Measurements from ENCODE around the gene MSH5.

MSH5 gene

DNA sequence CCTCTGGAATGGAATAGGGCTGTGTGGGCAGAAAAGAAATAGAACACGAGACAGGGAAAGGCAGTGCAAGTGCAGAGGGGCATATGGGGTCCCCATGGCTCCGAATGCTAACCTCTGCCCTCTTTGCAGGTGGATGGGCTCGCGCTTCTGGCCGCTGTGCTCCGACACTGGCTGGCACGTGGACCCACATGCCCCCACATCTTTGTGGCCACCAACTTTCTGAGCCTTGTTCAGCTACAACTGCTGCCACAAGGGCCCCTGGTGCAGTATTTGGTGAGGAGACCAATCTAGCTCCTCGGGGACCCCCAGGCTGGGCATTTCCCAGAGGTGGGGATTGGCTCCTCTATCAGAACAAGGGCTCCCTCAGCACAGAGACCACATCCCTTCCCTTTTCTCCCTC is 21.5 kb downstream of the MSH5 start:
- DNase-seq, result no peak

DNA sequence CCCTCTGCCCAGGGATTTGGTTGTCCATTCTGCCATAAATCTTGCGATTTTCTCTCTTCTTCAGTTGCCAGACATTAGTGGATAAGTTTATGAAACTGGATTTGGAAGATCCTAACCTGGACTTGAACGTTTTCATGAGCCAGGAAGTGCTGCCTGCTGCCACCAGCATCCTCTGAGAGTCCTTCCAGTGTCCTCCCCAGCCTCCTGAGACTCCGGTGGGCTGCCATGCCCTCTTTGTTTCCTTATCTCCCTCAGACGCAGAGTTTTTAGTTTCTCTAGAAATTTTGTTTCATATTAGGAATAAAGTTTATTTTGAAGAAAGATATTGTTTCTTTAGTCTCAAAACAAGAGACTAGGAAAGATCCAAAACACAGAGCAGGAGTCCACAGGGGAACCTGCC is 22.6 kb downstream of the MSH5 start, which contains the start of gene SAPCD1:
SAPCD1 (plus strand) TSS at position 301 of the 400 bp plus-strand sequence. CDS start 399 bp downstream, outside the sequence.
- DNase-seq, result no peak

DNA sequence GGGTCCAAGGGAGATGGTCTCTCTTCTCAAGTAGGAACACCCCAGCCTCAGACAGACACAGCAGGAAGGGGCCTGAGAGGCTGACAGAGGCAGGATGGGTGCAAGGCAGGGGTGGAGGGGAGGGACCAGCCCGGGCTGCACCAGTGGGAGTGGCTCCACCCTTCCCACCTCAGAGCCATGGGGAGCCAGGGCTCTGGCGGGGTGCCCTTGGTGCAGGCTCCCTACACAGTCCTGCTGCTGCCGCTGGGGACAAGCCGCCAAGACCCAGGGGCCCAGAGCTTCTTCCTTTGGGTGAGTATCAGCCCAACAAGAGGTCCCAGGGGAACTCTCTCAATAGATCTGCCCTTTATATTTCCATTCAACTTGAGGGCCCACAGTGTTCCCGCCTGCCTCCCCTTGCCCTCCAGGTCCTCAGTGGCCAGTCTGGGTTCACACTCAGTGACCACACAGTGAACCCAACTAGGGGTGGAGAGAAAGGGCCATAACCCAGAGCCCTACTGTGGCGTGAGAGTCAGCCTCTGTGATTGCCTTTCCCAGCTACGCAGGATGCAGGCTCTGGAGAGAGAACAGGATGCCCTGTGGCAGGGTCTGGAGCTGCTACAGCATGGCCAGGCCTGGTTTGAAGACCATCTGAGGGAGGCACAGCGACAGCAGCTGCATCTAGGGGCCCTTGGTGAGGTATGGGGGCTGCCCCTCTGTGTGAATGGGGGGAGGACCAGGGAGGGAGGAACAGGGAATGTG is 23.2 kb downstream of the MSH5 start:
- no peak for DNase-seq

DNA sequence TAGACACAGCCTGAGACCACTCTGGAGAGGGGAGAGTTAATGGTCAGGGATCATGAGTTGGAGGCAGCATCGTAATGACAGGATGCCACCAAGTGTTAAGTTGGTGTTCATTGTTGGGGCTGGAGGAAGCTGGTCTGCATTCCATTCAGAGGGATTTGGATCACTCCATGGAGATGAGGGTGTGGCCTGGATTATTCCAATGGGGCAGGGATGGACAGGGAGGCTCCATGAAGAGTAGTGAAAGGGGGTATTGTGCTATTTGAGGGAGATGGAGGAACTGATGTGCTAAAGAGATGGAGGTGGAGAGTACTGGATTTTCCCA is 23.8 kb downstream of the MSH5 start:
- DNase-seq, result no peak

DNA sequence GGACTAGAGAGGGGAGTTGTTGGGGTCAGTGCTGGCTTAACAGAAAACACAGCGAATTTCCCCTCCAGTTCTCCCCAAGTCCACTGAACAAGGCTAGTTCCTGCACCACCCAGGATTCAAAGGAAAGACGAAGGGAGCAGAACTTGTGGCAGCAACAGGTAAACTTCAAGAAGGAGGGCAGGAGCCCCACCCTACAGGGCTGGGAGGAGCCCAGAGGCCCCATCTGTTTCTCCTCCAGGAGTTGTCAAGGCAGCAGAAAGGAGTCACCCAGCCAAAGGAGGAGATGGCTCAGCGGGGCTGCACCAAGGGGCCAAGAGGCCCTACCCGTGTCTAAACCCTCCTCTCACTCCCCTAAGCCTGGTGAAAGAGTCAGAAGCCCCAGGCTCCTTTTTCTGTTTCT is 24.4 kb downstream of the MSH5 start:
- DNase-seq, result no peak

DNA sequence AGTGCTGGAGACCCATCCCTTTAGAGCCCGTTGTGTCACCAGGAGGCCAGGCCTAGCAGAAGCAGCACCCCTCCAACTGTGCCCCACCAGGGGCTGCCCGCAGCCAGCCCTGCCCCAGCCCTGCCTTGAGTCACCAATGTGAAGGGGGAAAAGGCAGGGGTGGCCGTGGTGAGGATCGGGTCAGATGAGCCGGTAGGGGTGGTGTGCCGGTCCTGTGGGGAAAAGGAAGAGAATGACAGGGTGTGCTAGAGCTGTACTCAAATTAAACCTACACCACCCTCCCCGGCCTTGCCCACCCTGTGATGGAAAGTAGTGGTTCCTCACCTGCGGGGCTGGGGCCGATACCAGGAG is 25.7 kb downstream of the MSH5 start:
- no peak for DNase-seq

DNA sequence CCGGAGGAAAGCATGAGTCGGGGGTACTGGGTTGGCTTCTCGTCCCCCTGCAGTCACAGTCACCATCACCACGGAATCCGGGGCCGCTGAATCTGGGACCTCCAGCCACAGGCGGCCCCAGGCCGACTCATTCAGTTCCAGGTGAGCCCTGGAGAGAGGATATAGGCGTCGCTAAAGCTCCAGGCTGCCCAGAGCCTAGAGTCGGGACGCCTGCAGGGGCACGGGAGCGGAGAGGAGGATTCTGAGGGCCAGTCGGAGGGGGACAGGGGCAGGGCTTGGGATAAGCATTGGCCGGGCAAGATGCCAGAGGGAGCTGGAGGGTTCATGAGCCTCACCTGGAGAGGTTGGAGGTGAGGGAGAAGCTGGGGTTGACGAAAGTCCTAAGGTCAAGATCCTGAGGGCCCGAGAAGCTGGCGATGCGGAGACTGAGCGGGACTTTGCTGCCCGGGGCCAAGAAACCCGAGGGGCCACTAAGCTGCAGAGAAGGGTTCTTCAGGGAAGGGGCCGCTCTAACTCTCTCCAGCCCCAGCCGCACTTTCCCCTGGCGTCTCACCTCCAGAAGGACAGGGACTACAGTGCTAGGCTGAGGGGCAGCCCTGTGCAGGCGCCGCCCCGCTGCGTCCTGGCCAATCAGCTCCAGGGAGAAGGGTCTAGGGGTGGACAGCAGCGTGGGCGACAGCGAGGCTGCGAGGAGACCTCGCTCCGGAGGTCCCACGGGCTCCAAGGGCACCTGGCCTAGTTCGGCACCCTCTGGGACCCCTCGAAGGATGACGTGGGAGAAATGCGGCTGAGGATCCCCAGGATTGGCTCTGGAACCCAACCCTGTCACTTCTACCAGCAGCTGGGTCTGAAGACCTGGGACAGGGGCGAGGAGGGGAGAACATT is 26.3 kb downstream of the MSH5 start:
- DNase-seq, result no peak

DNA sequence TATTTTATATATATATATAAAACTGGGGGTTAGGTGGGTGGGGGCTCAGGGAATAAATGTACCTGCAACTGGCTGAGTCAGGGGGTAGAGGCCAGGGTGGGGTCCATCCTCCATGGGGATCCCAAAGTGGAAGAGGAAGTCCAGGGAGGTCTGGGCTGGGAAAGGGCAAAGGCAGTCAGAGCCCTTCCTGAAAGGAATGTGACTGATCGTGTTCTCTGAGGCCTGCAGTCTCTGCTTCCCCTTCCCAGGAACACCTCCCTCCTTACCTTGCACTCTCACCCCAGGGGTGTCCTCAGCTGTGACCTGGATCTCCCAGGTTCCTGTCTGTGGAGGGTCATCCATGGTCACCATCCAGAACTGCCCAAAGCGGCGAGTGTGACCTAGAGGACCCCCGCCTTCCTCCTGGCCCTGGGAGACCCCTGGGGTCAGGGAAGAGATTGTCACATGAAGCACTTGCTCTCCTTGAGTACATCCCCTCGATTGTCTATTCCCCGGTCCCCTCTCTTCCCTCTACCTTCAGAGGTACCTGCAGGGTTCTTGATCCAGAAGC is 27.4 kb downstream of the MSH5 start:
- DNase-seq, result no peak

DNA sequence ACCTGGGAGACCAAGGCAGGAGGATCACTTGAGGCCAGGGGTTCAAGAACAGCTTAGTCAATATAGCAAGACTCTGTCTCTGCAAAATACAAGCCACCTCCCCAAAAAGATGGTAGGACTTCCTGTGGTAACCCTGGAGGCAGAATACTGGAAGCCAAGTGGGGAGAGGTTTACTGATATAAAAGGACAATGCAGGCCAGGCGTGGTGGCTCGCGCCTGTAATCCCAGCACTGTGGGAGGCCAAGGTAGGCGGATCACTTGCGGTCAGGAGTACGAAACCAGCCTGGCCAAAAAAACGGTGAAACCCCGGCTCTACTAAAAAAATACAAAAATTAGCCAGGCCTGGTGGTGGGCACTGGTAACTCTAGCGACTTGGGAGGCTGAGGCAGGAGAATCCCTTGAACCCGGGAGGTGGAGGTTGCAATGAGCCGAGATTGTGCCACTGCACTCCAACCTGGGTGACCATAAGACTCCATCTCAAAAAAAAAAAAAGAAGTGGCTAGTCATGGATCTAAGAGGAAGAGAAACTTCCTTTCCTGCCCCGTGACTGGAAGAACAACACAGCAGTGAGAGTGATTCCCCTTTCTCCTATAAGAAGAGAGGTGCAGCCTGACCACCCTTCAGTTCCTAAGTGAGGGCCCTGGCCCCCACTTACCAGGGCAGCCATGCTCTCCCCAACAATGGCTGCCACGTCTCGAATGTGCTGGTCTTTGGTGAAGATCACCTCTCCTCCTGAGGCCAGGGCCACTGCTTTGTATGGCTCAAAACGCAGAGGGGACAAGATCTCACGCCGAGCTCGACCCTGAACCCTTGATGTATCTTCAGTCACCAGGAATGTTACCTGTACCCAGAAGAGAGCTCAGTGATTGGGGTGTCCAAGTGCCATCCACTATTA is 28.8 kb downstream of the MSH5 start:
- no peak for DNase-seq

DNA sequence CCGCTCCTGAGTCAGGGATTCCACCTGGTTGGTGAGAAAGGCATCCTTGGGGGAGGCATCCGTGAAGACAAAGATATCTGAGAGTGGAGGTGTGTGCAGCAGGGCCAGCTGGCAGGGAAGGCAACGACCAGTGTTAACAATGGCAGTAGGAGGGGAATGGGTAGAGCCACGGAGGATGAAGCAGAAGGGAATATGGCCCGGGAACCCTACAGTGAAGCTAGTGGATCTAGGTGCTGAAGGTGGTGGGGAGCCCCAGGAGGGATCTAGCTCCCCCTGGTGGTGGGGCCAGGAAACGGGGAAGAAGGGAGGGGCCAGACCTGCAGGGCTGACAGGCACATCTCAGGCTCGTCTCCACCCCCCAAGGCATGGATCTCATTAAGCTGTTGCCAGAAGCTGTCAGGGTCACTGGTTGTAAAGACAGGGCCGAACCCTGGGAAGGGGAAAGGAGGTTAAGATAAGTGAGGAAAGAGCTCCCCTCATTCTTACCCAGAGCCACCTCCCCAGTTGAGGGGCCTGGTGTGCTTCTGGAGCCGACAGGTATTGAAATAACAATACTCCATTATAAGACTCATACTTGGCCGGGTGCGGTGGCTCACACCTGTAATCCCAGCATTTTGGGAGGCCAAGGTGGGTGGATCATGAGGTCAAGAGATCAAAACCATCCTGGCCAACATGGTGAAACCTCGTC is 30.0 kb downstream of the MSH5 start:
- DNase-seq, result peak; percentile 73

DNA sequence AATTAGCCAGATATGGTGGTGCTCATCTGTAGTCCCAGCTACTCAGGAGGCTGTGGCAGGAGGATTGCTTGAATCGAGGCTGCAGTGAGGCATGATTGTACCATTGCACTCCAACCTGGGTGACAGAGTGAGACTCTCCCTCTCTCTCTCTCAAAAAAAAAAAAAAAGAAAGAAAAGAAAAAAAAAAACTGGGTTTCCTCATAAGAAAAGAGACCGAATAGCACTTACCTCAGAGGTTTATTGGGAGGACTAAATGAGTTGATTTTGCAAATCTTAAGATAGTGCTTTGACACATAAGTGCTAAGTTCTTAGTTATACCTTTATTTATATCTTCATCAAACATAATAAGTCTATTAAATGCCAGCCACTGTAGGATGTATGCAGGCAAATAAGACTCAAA is 31.1 kb downstream of the MSH5 start:
- no peak for DNase-seq

DNA sequence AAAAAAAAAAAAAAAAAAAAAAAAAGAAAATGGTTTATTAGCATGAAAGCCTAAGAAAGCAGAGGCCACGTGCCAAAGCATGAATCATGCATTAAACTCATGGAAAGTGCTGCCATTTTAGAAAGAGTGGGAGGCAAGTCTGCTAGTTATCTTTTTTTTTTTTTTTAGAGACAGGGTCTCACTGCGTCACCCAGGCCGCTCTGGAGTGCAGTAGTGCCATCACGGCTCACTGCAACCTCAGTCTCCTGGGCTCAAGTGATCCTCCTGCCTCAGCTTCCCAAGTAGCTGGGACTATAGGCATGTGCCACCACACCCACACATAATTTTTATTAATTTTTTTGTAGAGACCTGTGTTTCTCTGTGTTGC is 32.2 kb downstream of the MSH5 start:
- DNase-seq, result no peak

DNA sequence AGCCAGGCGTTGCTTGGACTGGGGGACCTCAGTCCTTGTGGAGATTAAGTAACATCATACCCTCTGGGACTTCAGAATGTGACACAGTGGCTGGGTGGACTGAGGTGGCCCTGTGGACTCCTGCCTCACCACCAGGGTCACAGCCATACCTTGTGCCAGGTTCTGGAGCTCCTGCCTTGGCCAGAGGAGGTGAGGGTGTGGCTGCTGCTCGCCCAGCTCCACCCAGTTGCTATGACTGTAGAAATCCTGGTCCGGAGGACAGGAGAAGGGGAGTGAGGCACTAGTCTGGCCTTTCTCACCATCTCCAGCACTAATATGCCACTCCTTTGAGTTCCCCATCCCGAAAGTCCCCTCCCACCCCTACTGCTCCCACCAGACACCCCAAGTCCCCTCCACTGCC is 35.4 kb downstream of the MSH5 start:
- no peak for DNase-seq

DNA sequence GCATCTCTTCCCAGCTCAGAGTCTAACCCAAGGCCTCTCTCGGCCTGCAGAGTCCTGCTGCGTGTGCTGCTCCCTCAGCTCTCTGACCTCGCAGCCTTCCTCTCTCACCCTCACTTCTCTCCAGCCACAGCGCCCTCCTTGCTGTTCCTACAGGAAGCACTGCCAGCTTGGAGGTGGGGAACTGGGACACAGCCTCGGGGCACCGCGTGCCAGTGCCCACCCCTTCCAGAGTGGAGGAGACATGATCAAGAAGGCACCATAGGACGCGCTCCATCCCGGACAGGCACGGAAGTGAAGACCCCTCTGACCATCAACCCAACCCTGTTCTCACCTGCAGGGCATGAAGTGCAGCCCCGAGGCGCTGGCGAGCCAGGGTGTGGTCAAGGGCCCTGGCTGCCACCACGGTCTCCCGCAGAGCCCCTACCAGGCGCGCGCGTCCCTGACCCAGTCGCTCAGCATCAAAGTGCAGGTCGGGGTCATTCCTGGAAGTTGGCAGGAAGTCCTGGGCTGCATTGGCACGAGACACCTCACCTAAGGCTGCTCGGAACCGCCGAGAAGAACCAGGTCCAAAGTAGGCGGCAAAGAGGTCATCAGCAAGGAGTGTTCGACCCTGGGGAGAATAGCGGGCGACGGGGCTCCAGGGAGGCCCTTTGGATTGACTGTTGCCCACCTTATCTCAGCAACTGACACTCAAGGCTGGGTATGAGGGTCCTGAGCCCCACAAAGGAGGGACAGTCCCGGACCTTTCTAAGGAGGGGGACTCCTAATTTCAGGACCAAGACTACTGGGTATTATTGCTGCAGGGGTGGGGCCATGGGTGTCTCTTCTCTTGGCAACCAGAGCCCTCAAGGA is 36.1 kb downstream of the MSH5 start:
- no peak for DNase-seq

DNA sequence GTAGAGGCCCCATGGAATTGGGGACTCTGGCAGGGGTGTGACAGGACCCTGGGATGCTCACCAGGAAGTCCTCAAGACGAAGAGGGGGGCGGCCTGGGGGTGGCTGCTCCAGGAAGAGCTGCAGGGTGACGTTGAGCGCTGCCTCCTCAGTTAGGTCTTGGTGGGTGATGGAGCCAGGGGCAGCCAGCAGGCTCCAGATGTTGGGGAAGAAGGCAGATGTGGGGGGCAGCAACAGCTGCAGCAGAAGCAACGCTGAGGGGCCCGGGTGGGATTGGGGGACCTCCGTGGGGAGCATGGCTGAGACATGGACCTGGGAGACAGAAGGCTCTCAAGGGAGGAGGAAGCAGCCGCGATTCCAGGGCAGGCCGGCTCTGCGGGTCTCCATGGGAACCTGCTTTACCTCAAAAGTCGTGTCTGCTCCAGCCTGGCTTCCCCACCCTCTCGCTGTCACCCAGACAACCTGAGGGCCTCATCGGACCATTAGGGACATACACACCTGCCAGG is 36.7 kb downstream of the MSH5 start:
- DNase-seq, result no peak

DNA sequence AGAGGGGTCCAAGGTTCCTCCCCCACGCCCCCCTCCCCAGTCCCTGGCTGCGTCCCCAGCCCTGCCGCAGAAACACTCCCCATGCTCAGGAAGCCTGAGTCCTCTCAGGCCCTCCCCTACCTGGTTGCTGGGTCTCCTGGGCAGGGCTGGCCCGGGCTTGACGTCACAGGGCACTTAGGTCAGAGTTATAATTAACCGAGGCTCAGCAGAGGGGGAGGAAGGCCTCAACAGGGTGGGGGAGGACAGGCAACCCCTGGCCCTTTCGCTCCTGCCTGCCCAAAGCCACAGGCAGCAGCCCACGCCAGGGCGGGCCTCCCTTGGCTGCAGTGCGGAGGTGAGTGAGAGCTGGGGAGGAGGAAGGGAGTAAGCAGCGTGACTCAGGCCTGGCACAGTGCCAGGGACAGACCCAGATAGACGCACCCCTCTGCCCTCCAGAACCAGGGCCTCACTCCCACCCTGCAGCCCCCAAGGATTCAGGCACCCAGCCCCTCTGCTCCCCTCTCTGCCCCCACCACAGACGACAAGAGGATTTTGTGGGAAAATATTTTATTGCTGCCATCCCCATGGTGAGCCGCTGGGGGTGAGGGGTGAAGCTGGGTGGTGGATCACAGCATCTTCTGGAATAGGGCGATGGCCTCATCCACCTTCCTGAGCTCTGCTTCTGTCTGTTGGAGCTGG is 37.3 kb downstream of the MSH5 start, which contains the start of gene VWA7:
VWA7 (minus strand) TSS at position 340 of the 678 bp plus-strand sequence. CDS start 549 bp downstream, outside the sequence.
- peak; percentile 46 for DNase-seq

DNA sequence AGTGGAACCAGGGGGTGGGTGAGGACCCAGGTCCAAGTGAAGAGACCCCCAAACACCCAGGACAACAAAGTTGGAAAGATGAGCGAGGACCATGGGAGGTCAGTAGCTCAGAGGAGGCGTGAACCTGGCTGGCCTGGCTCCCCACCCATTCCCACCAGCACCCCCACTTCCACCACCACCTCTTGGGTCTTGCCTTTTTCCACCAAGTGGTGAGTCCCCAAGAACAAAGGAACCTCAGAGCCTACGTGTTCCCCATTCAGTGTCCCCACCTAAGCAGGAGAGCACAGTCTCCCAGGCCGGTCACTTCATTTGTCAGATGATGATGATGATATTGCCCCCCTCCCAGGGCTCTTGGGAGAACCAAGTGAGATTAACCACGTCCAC is 37.9 kb downstream of the MSH5 start:
- DNase-seq, result no peak

DNA sequence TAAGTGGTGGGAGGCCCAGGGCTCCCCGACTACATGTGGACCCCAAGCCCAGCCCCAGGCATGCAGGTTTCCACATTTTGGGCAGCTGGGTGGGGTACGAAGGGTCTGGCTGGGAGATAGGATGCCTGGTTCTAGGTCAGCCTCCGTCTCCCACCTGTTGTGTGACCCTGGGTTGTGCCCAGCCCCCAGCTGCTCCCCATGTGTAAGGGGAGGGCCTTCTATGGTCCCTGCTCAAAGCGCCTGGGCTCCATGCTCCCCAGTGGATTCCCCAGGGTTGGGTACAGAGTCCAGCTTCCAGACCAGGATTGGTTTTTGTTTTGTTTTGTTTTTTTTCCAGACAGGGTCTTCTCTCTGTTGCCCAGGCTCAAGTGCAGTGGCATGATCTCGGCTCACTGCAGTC is 38.4 kb downstream of the MSH5 start:
- no peak for DNase-seq

DNA sequence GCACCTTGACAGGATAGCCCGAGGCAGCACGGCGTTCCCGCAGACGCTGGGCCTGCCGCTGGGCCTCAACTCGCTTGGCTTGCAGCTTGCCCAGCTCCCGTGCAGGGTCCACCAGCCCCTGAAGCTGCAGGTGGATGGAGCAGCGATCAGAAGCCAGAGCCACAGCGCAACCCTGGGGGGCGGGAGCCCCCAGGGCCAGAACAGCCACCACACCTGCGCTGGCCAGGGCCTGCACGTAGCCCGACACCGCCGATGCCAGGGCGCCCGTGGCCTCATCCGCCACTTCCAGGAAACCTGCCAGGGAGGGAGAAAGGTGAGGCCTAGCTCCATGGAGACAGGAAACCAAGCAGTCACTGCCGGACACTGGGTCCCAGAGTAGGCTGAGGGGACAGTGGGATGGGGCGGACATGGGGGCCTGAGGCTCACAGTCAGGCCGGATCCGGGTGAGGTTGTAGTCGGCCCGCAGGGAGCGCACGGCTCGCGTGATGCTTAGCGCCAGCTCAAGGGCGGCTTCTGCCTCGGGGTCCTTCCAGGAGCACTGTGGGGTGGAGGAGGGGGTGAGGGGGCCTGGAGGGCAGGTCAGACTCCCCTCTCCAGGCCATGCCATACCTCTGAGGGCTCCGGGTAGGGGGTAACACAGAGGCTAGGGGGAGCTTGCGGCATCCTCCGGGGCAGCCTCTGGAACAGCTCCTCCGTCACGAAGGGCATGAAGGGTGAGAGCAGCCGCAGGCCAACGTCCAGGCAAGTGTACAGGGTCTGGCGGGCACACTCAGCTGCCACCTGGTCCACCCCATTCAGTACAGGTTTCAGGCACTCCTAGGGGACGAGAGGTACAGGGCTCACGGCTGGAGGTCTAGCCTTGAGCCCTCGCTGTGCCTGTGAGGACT is 39.4 kb downstream of the MSH5 start:
- DNase-seq, result no peak

DNA sequence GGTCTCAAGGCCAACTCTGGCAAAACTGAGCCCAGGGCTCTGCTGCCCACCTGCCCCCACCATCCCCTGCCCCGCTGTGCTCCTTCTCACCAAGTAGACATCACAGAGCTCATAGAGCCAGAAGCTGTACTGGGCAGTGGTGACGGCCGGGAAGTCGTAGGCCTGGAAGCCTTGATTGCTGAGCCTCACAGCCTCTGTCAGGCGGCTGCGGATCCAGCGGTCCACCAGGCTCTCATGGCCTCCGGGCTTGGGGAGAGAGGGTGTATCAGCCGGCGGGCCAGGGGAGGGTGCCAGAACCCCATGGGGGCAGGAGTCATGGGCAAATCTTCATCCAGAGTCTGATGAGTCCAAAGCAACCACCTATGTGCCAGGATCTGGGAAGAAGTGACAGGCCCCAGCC is 40.1 kb downstream of the MSH5 start:
- no peak for DNase-seq
